Tibial nerve (tissue), 3 donors: ENCODE results near the gene TMC3.

Experiments used
- POLR2A ChIP-seq, 2 donors: fragments of 450-650 bp; IDR thresholded peaks; one replicate each; pipeline ENCODE4 v1.6.1; 2017; ENCODE audit warnings: antibody characterized with exemption in 2 of 2, mild to moderate bottlenecking in 2 of 2, moderate library complexity in 2 of 2
- TF ChIP-seq, protein P1 (sequence below), 5 experiments: fragments of 200-600 bp in 3 of 5; fragments of 450-650 bp in 2 of 5; sonication (generic) in 3 of 5; IDR thresholded peaks; one replicate each; pipeline ENCODE4 v1.5.1; 2016 to 2019; ENCODE audit warnings: antibody characterized with exemption in 5 of 5, mild to moderate bottlenecking in 3 of 5, moderate library complexity in 2 of 5

DNA sequence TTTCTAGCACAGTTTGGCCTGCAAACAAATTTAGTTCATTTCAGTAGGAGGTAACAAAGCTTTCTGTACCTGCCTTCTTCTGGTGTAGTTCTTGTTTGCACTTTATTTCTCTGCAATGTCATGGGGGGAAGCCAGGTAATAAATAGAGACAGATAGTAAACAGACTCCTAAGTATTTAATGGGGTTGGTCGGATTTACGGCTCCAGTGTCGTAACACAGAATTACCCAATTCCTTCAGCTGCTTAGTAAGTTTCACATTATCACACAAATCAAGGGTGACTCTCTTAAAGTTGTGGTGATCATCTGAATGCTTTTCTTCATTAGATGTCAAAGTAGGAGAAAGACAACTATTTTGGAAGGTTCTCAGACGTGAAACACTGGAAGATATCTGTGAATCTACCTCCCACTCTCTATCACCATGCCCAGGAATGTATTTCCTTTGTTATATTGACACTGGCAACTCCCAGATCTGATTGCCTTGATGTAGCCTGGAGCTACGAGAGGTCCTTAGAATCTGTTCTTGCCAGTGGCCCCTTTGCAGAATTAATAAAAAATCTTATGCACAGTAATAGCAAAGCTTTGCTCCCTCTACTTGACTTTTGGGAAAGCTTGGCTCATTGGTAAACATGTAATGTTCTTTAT, 25.0 kb upstream of the TMC3 start:
- TF ChIP-seq, protein P1, sequence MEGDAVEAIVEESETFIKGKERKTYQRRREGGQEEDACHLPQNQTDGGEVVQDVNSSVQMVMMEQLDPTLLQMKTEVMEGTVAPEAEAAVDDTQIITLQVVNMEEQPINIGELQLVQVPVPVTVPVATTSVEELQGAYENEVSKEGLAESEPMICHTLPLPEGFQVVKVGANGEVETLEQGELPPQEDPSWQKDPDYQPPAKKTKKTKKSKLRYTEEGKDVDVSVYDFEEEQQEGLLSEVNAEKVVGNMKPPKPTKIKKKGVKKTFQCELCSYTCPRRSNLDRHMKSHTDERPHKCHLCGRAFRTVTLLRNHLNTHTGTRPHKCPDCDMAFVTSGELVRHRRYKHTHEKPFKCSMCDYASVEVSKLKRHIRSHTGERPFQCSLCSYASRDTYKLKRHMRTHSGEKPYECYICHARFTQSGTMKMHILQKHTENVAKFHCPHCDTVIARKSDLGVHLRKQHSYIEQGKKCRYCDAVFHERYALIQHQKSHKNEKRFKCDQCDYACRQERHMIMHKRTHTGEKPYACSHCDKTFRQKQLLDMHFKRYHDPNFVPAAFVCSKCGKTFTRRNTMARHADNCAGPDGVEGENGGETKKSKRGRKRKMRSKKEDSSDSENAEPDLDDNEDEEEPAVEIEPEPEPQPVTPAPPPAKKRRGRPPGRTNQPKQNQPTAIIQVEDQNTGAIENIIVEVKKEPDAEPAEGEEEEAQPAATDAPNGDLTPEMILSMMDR (IDR thresholded peaks at IDR 0.05): no peak
- TF ChIP-seq POLR2A (IDR thresholded peaks at IDR 0.05): no peak
